Fibroblast of skin of back (primary cell): ENCODE measurements around the gene ANKRD66.
"Not testable (repeated sequence)": the region's sequence is repeated elsewhere in the genome, so short reads cannot be mapped to it uniquely, and the experiment has no call there.

ENCODE experiments used
- DNase-seq: peaks from one replicate; pipeline ENCODE4 v3.0.0-alpha.2; 2013

Gene ANKRD66

GRCh38 chr6:46755865-46756264 lies 9.1 kb downstream of the ANKRD66 start:
- DNase-seq, result no peak

- no peak for DNase-seq
Measured at GRCh38 chr6:46756469-46757213, 9.9 kb downstream of the ANKRD66 start.

- no peak for DNase-seq
Measured at GRCh38 chr6:46757214-46757596, 10.5 kb downstream of the ANKRD66 start.

DNA sequence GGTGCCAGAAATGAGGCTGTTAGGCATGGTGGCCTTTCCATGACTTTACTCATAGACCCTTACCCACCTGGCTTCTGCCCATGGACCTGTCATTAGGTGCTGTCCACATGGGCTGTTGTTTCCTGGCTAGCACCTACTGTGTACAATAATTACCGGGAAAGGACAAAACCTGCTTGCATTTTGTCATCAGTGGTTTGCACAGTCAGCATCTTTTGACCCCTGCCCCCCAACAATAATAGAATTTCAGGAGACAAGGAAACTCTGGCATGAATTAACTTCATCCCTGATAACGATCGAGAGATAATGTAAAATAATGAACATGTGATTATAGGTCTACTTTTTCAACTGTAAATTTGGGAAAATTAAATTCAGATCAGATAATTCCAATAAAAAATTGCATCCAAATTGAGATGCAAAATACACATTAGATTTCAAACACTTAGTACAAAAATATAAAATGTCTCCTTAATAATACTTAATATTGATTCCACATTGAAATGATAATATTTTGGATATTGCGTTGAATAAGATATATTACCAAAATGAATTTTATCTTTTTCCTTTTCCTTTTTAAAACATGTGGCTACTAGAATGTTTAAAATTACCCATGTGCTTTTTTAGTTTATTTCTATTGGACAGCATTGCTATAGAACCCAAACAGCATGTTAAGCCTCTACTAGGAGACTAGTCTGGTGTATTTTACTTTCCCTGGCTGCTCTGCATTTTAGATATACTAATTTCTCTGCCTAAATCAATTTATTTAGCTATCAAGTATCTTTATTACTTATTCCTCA lies 12.4 kb downstream of the ANKRD66 start:
- no peak for DNase-seq

GRCh38 chr6:46760925-46761324 lies 14.2 kb downstream of the ANKRD66 start:
- DNase-seq, result no peak

DNA sequence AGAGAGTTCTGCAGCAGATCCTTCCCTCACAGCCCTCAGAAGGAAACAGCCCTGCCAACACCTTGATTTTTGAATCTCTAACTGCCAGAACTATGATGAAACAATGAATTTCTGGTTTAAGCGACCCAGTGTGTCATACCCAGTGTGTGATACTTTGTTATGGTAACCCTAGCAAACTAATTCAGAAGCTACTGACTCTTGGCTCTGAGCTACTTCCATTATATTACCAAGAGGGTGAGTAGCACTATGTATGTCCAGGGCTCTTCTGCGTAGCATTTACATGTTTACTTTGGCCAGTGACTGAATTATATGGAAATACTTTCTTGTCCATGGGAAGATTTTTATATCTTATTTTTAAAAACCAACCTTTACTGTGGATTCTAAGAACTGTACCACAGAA lies 16.7 kb downstream of the ANKRD66 start:
- DNase-seq, result no peak

DNA sequence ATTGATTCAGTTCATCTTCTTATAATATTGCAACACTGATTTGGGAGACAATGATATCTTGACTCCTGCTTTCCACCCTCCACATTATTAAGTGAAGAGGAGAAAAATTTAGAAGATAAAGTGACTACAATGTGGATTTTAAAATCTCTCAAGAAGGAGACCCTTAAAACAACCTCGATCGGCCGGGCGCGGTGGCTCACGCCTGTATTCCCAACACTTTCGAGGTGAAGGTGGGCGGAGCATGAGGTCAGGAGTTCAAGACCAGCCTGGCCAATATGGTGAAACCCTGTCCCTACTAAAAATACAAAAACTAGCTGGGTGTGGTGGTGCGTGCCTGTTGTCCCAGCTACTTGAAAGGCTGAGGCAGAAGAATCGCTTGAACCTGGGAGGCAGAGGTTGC lies 17.5 kb downstream of the ANKRD66 start:
- not testable (repeated sequence) for DNase-seq

DNA sequence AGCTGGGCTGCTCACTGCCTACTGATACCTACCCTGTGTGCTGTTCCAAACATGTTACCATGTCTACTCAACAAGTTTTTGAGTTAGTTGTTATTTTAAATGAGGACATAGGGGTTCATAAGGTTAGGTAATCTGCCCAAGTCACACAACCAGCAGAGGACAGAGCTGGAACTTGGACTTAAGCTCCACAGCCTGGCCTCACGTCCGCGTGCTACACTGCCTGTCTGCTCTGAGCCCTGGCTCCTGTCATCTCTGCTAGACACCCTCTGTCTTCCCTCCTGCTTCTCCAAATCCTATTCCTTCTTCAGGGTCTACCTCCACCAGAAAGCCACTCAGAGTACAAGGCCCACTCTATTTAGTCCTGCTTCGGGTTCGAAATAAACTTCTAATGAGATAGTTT lies 18.2 kb downstream of the ANKRD66 start:
- DNase-seq, result no peak

DNA sequence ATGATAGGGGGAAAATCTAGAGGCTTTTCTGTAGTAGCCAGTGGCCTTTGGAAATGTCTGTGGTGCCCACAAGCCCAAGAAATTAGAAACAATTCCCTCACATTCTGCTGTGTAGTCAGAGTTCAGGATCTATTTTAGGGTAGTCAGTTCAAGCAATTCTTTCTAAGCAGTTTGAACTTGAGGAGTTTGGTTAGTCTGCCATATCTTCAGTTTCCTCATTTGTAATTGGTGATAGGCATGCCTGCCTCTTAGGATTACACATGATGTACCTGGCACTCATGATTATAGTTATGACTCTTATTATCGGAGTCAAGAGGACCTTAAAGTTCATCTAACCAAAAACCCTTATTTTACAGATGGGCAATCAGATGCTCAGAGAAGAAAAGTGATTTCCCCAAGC lies 25.3 kb downstream of the ANKRD66 start:
- DNase-seq, result no peak

GRCh38 chr6:46772762-46773161 lies 26.0 kb downstream of the ANKRD66 start:
- no peak for DNase-seq

GRCh38 chr6:46773201-46773855 lies 26.6 kb downstream of the ANKRD66 start:
- no peak for DNase-seq

DNA sequence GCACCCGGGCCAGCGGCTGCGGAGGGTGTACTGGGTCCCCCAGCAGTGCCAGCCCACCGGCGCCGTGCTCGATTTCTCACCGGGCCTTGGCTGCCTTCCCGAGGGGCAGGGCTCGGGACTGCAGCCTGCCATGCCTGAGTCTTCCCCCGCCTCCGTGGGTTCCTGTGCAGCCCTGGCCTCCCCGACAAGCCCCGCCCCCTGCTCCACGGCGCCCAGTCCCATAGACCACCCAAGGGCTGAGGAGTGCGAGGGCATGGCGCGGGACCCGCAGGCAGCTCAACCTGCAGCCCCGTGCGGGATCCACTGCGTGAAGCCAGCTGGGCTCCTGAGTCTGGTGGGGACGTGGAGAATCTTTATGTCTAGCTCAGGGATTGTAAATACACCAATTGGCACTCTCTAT lies 28.0 kb downstream of the ANKRD66 start:
- DNase-seq, result not testable (repeated sequence)

DNA sequence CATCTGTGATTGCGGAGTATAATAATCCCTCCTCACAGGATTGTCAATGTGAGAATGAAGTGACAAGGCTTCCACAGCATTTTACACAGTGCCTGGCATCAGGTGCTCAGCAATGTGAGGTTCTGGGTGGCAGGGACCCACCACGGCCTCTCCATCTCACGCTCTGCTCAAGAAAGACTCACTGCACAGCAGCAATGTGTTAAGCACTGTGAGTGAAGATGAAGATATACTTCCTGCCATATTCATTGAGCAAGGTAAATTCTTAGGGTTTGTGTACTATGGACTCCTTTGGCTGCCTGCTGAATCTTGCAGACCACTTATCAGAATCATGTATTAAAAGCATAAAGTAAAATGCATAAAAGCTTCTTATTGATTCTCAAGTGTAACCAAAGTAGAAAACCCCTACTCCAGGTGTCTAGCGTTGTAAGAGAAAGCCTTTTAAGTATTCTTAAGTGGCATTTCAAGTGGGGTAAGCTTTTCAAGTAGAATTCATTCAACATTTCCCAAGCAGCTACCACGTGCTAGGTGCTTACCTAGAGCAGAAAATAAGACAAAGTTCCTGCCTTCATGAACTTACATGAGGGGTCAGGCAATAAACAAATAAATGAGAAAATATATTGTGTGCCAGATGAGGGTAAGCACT lies 29.5 kb downstream of the ANKRD66 start:
- no peak for DNase-seq

DNA sequence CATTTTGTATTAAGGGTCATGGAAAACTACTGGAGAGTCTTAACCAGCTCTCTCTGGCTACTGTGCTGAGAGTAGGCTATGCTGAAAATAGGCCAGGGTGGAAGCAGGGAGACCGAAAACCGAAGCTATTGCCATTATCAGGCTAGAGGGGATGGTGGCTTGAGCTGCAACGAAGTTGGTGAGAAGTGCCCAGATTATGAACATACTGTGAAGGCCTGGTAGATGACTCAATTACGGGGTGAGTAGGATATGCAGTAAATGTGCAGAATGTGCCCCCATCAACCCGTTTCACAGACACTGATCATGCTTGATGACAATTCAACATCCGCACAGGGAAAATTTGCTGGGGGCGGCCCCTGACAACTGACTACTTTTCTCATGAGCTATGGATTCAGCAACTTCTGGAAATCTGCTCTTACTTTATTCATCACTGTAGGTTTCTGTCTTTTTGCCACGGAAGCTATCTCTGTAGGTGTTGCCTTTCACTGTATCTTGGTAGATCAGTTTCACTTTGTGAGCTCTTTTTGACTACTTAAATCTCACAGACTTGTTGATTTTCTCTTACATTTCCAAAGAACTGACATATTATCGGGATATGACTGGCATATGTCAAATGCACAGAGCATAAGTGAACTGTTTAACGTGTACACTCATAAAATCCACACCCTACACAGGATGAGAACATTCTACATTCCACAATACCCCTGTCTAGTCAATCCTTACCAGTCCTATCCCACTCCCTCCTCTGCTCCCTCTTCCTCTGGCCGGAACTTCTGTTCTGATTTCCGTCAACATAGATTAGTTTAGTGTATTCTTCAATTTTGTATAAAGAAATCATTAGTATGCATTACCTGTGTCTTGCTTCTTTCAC lies 31.0 kb downstream of the ANKRD66 start:
- DNase-seq, result no peak

DNA sequence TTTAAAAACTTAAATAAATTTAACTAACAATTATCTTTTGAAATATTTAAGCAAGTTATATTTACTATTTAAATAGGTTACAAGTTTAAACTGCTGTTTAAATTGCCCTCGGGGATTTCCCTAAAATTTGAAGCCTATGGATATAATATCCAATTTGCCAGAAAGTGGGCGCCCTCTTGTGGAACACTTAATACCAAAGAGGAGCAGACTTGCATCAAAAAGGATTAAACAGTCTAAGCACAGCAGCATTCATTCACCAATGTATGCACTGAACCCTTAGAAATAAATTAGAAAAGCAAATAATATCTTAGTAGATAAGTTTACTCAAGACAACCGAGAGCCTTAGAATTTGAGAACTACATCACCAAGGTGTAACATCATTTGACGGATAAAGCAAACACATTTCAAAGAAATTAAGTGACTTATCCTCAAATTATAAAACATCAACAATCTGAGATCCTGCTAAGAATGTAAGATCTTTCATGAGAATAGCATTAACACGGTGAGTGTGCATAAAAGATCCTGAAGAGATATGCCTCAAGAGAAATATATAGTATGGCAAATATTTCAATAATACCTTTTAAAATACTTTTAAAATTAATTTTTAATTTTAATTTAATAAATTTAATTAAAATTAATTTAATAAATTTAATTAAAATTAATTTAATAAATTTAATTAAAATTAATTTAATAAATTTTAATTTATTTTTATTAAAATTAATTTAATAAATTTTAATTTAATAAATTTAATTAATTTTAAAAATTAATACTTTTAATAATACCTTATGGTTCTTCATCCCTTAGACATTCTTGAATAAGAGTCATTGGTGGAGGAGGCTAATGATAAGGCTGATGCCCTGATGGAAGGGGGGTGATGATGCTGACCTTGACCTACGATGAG lies 35.0 kb downstream of the ANKRD66 start:
- peak; percentile 50 for DNase-seq

- DNase-seq, result no peak
Measured at GRCh38 chr6:46784535-46784934, 37.8 kb downstream of the ANKRD66 start.

- DNase-seq, result no peak
Measured at GRCh38 chr6:46787871-46788540, 41.3 kb downstream of the ANKRD66 start.

DNA sequence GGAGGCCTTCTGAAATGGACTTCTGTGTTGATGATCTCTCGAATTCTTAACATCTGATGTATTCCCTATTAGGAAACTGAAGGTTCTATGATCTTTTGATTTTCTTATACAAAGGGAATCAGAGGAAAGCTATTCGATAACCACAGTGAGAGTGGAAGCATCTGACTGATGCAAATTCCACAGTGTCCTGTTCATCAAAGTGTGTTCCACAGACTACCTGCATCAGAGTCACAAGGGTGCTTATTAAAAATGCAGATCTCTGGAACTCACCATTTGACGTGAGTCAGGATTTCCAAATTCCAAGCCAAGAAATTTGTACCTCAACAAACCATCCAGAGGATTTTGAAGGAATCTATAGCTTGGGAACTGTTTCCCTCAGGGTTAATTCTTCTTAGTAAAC lies 42.1 kb downstream of the ANKRD66 start:
- DNase-seq, result no peak

DNA sequence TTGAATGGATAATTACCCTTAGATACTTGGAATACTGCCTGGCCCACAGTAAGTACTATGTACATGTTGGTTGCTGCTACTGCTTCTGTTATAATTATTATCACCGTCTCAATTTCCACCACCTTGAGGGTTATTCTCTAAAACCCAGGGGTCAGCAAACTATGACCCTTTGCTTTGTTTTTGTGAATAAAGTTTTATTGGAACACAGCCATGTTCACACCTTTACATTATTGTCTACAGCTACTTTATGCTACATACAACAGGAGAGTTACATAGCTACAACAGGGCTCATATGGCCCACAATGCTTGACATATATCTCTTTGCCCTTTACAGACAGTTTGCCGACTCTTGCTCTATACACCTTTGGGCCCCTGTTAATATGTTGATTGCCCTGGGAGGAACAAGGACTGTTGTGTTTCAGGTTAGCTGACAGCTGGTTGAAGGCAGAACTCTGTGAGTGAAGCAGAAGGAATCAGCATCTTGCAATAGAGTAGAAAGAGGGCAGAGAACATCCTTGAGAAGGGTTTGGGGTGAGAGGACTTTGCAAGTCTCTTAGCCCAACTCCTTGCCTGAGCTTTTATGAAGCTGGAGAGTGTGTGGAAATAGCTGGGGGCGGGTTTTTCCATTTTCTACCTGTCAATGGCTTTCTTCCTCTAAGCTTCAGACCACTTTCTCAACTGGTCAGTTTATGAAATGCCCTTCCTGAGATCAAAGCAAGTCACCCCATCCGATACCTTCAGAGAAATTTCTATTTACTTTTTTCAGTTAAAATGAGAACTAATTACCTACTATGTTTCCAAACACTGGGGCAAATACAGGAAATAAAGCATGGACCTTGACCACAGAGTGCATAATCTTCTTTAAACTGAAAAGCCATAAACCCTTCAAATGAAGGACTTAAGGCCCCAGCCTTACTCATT lies 43.0 kb downstream of the ANKRD66 start:
- no peak for DNase-seq
